Spleen (tissue), 7 donors: ENCODE measurements around the gene PLCB4.

ENCODE experiments used
- POLR2A ChIP-seq, 3 donors: fragments of 450-650 bp; IDR thresholded peaks; one replicate each; pipeline ENCODE4 v1.5.1; 2017; ENCODE audit warnings: antibody characterized with exemption in 3 of 3, mild to moderate bottlenecking in 1 of 3
- TF ChIP-seq, protein P1 (sequence below), 11 experiments: fragments of 200-600 bp in 7 of 11; fragments of 450-650 bp in 4 of 11; sonication (generic) in 4 of 11; IDR thresholded peaks in 8 of 11; conservative IDR thresholded peaks in 3 of 11; 1 replicate in 7 of 11; 2 replicates in 4 of 11; pipeline versions ENCODE4 v1.4.0 to v1.8.0; 2016 to 2021; ENCODE audit warnings: antibody characterized with exemption in 11 of 11, inconsistent platforms in 4 of 11, mild to moderate bottlenecking in 1 of 11
- donor health status: DM: no; HTN: no; CAD: no; lungs with moderate emphysema.
- donor health status: DM: no; HTN: no; CAD: no.
- donor health status: DM: no; HTN: no; CAD: no.

DNA sequence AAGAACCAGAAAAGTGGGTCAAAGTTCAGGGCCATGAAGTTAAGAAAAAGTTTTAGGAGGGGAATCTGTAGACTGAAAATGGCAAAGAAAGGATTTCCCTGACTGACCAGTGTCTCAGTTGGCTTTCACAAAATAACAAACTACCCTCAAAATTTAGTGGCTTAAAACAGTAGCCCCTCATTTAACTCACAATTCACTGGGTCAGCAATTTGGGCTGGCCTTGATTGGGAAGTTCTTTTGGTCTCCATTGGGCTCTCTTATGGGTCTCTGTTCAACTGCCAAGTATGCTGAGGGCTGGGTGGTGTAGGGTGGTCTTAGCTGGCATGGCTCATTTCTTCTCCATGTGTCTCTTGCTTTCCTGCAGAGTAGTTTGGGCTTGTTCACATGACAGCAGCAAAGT, 161.5 kb downstream of the PLCB4 start:
- TF ChIP-seq, protein P1, sequence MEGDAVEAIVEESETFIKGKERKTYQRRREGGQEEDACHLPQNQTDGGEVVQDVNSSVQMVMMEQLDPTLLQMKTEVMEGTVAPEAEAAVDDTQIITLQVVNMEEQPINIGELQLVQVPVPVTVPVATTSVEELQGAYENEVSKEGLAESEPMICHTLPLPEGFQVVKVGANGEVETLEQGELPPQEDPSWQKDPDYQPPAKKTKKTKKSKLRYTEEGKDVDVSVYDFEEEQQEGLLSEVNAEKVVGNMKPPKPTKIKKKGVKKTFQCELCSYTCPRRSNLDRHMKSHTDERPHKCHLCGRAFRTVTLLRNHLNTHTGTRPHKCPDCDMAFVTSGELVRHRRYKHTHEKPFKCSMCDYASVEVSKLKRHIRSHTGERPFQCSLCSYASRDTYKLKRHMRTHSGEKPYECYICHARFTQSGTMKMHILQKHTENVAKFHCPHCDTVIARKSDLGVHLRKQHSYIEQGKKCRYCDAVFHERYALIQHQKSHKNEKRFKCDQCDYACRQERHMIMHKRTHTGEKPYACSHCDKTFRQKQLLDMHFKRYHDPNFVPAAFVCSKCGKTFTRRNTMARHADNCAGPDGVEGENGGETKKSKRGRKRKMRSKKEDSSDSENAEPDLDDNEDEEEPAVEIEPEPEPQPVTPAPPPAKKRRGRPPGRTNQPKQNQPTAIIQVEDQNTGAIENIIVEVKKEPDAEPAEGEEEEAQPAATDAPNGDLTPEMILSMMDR (IDR thresholded peaks at IDR 0.05 in 8 of 11, conservative IDR thresholded peaks at IDR 0.05 in 3 of 11), result no peak
- no peak for TF ChIP-seq POLR2A (IDR thresholded peaks at IDR 0.05)
